ENCODE results near the gene PHF23. TPM values are rescaled to one million over a fixed set of nuclear protein-coding genes. Genes with fewer than 3 reads are reported as not detected.

PHF23 gene
- total and polyA plus RNA-seq, 10 donors = 27.4 to 50.4 (median 37.7) TPM

- Histone ChIP-seq H3K27me3 (replicated peaks in 1 of 7) (peaks cover 3 to 67% (median 22%) of the 10 kb centered on the region in 7 donors), H3K9me3 (no peaks in the 10 kb centered on the region), H3K4me1 (peaks cover 14 to 23% (median 21%) of the 10 kb centered on the region in 6 donors), H3K4me3 (no peak overlapping the region), H3K36me3 (no peaks in the 10 kb centered on the region), H3K27ac (no peak overlapping the region)
- WGBS, 5 donors = 66 to 91% (median 79%) methylated on average over 1 of the region's 1 CpG
- intact Hi-C loops (cut with DNase I; ENCODE audit: low total_unique reads) = no loop called here
- DNase-seq = no peak
- TF ChIP-seq POLR2AphosphoS5 (IDR thresholded peaks at IDR 0.05) (no peak), POLR2A (IDR thresholded peaks at IDR 0.05) (no peak), CTCF (IDR thresholded peaks at IDR 0.05 in 8 of 11, conservative IDR thresholded peaks at IDR 0.05 in 3 of 11) (no peak)
Observed at GRCh38 chr17:7266784-7267183, 27.5 kb upstream of the PHF23 start.

DNA sequence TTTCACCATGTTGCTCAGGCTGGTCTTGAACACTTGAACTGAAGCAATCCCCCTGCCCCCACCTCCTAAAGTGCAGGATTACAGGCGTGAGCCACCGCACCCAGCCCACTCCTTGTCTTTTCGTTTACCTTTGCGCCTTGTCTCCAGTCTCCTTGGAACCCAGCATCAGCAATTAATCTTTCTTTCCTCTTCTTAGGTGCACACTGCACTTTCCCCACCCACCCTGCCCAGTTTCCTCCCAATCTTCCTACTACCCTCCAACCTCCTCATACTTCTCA, 24.5 kb upstream of the PHF23 start:
- intact Hi-C loops (cut with DNase I; ENCODE audit: low total_unique reads) = no loop called here
- 38 to 59% (median 54%) methylated on average over 4 of the region's 4 CpGs for WGBS, 5 donors
- Histone ChIP-seq H3K27ac (no peak overlapping the region), H3K9me3 (no peaks in the 10 kb centered on the region), H3K36me3 (peaks cover 0 to 14% (median 7%) of the 10 kb centered on the region in 6 donors), H3K4me1 (peaks cover 22 to 38% (median 35%) of the 10 kb centered on the region in 6 donors), H3K27me3 (replicated peaks in 1 of 7) (peaks cover 3 to 78% (median 27%) of the 10 kb centered on the region in 7 donors), H3K4me3 (peak overlapping the region in 2 of 8 donors; percentile 57 to 78)
- DNase-seq = no peak
- TF ChIP-seq POLR2AphosphoS5 (IDR thresholded peaks at IDR 0.05) = no peak
- no peak for TF ChIP-seq CTCF (IDR thresholded peaks at IDR 0.05 in 8 of 11, conservative IDR thresholded peaks at IDR 0.05 in 3 of 11)
- TF ChIP-seq POLR2A (IDR thresholded peaks at IDR 0.05) = no peak

GRCh38 chr17:7262935-7263800, 23.9 kb upstream of the PHF23 start:
- no peaks in the 10 kb centered on the region for H3K9me3 ChIP-seq
- H3K27ac ChIP-seq = peak overlapping the region in 2 of 8 donors; percentile 2 to 8
- 4 to 9% (median 6%) methylated on average over 26 of the region's 26 CpGs for WGBS, 5 donors
- H3K4me1 ChIP-seq = peaks cover 22 to 38% (median 35%) of the 10 kb centered on the region in 6 donors
- intact Hi-C loops (cut with DNase I; ENCODE audit: low total_unique reads) = no loop called here
- no peak for DNase-seq
- H3K36me3 ChIP-seq = peaks cover 0 to 20% (median 11%) of the 10 kb centered on the region in 6 donors
- TF ChIP-seq POLR2A (IDR thresholded peaks at IDR 0.05) (no peak), POLR2AphosphoS5 (IDR thresholded peaks at IDR 0.05) (no peak), CTCF (IDR thresholded peaks at IDR 0.05 in 8 of 11, conservative IDR thresholded peaks at IDR 0.05 in 3 of 11) (no peak)
- peak overlapping the region in 6 of 8 donors; percentile 16 to 78 (median 22) for H3K4me3 ChIP-seq
- H3K27me3 ChIP-seq (replicated peaks in 1 of 7) = peaks cover 3 to 78% (median 27%) of the 10 kb centered on the region in 7 donors

DNA sequence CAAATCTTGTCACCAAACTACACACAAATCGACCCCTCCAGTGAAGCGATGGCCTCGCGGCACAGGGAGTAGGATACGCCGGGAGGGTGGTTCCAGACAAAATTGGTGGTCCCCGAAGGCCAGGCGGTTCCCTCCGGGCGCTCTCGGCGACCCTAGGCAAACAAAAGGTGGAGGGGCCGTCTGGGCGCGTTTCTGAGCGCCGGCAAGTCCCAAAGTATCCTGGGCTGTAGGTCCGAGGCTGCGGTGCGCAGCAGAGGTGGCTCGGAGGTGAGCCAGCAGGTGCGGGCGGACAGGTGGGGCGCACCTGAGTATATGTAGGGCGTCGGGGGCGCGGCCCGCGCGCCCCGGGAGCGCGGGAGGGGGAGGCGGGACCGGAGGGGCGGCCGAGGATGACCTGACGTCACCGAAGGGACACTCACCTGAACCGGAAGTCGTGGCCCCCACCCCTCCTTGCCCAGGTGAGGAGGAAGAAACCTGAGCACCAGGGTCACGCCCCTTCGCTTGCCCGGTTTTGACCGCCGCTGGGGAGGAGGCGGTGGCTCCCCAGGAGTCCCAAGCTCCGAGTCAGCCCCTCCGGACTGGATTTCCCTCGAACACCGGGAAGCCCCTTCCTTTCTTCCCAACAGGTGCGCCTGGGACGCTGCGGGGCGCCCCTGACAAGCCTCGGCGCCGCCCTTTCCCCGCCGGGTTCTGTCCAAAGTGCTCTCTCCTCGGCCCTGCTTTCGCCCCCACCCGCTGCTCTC, 23.1 kb upstream of the PHF23 start, which contains the start of gene CLDN7:
Gene CLDN7, minus strand, starts transcription at position 287 of the 743 bp plus-strand sequence. CDS start 435 bp downstream, outside the sequence.
- H3K4me3 ChIP-seq = peak within 1 kb of the TSS; percentile 32 to 78 (median 49)
- H3K9me3 ChIP-seq = no peaks in the 10 kb centered on the region
- H3K27me3 ChIP-seq (replicated peaks in 1 of 7) = peaks cover 3 to 70% (median 27%) of the 10 kb centered on the region in 7 donors
- H3K4me1 ChIP-seq = peaks cover 22 to 38% (median 35%) of the 10 kb centered on the region in 6 donors
- TF ChIP-seq POLR2A (IDR thresholded peaks at IDR 0.05) = no peak
- no peak for TF ChIP-seq CTCF (IDR thresholded peaks at IDR 0.05 in 8 of 11, conservative IDR thresholded peaks at IDR 0.05 in 3 of 11)
- no peak for TF ChIP-seq POLR2AphosphoS5 (IDR thresholded peaks at IDR 0.05)
- intact Hi-C loops (cut with DNase I; ENCODE audit: low total_unique reads) = no loop called here
- peaks cover 0 to 28% (median 11%) of the 10 kb centered on the region in 6 donors for H3K36me3 ChIP-seq
- peak within 1 kb of the TSS in 6 of 8 donors; percentile 25 to 81 (median 53) for H3K27ac ChIP-seq
- DNase-seq = no peak
- 6 to 13% (median 10%) methylated on average over 39 to 64 of the region's 64 CpGs for WGBS, 5 donors
